ENCODE data around the gene HSD17B12. TPM values are rescaled to one million over a fixed set of nuclear protein-coding genes. Genes with fewer than 3 reads are reported as not detected.

Gene HSD17B12

Small RNA genes within 50 kb of the gene (small RNA-seq; reads per million reads assigned to genes)
- gene PHBP2 (ENCODE audit: insufficient read depth) = not detected
- not detected for gene RPL23AP63 (ENCODE audit: insufficient read depth)
